Astrocyte (in vitro differentiated cells and primary cell): ENCODE data around the gene MSH5.

Experiments used
- EZH2 ChIP-seq: IDR thresholded peaks from 2 replicates; pipeline ENCODE4 v1.6.1; 2012; ENCODE audit warnings: mild to moderate bottlenecking, low read length, inconsistent platforms; ENCODE audit not compliant: insufficient read depth
- TF ChIP-seq, protein P1 (sequence below): IDR thresholded peaks from 2 replicates; pipeline ENCODE4 v1.5.1; 2011; ENCODE audit warnings: low read depth, mild to moderate bottlenecking, inconsistent platforms, low read length, moderate library complexity; ENCODE audit not compliant: insufficient read depth

DNA sequence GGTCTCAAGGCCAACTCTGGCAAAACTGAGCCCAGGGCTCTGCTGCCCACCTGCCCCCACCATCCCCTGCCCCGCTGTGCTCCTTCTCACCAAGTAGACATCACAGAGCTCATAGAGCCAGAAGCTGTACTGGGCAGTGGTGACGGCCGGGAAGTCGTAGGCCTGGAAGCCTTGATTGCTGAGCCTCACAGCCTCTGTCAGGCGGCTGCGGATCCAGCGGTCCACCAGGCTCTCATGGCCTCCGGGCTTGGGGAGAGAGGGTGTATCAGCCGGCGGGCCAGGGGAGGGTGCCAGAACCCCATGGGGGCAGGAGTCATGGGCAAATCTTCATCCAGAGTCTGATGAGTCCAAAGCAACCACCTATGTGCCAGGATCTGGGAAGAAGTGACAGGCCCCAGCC lies 40.1 kb downstream of the MSH5 start:
- TF ChIP-seq, protein P1, sequence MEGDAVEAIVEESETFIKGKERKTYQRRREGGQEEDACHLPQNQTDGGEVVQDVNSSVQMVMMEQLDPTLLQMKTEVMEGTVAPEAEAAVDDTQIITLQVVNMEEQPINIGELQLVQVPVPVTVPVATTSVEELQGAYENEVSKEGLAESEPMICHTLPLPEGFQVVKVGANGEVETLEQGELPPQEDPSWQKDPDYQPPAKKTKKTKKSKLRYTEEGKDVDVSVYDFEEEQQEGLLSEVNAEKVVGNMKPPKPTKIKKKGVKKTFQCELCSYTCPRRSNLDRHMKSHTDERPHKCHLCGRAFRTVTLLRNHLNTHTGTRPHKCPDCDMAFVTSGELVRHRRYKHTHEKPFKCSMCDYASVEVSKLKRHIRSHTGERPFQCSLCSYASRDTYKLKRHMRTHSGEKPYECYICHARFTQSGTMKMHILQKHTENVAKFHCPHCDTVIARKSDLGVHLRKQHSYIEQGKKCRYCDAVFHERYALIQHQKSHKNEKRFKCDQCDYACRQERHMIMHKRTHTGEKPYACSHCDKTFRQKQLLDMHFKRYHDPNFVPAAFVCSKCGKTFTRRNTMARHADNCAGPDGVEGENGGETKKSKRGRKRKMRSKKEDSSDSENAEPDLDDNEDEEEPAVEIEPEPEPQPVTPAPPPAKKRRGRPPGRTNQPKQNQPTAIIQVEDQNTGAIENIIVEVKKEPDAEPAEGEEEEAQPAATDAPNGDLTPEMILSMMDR = no peak
- no peak for TF ChIP-seq EZH2
